Hematopoietic multipotent progenitor cell (in vitro differentiated cells): ENCODE measurements around the gene COL4A1. TPM values are rescaled to one million over a fixed set of nuclear protein-coding genes. Genes with fewer than 3 reads are reported as not detected.

ENCODE experiments used
- DNase-seq, 3 donors: peaks; one replicate each; pipeline ENCODE4 v3.0.0-alpha.2; 2011 to 2015; ENCODE audit warnings: low read depth in 2 of 3, low spot score in 2 of 3
- total RNA-seq: library from RNA; depleted of rRNA; stranded (reverse); fragments of >200 nt; gene quantifications from one replicate; pipeline ENCODE4 v1.2.3, GENCODE V29; 2012

COL4A1 gene
- total RNA-seq, 1 donor: under 0.01 TPM

- no peak for DNase-seq
Measured at GRCh38 chr13:110263404-110263803, 43.6 kb downstream of the COL4A1 start.

GRCh38 chr13:110262508-110263291 lies 44.3 kb downstream of the COL4A1 start:
- DNase-seq: no peak

- DNase-seq: no peak
Measured at GRCh38 chr13:110262082-110262436, 44.9 kb downstream of the COL4A1 start.

GRCh38 chr13:110261166-110262081 lies 45.5 kb downstream of the COL4A1 start:
- no peak for DNase-seq

GRCh38 chr13:110259651-110260050 lies 47.3 kb downstream of the COL4A1 start:
- DNase-seq: no peak

- DNase-seq: no peak
Measured at GRCh38 chr13:110258876-110259631, 47.9 kb downstream of the COL4A1 start.

- DNase-seq: no peak
Measured at GRCh38 chr13:110257408-110257807, 49.5 kb downstream of the COL4A1 start.

GRCh38 chr13:110256126-110256905 lies 50.6 kb downstream of the COL4A1 start:
- DNase-seq: no peak

GRCh38 chr13:110254751-110255553 lies 52.0 kb downstream of the COL4A1 start:
- DNase-seq: no peak

- DNase-seq: no peak
Measured at GRCh38 chr13:110254151-110254679, 52.7 kb downstream of the COL4A1 start.

- no peak for DNase-seq
Measured at GRCh38 chr13:110251193-110251819, 55.7 kb downstream of the COL4A1 start.

- DNase-seq: no peak
Measured at GRCh38 chr13:110250258-110250891, 56.6 kb downstream of the COL4A1 start.

GRCh38 chr13:110249326-110249725 lies 57.6 kb downstream of the COL4A1 start:
- DNase-seq: no peak

GRCh38 chr13:110248449-110249143 lies 58.4 kb downstream of the COL4A1 start:
- no peak for DNase-seq

GRCh38 chr13:110246530-110246929 lies 60.4 kb downstream of the COL4A1 start:
- no peak for DNase-seq

- no peak for DNase-seq
Measured at GRCh38 chr13:110245416-110245899, 61.5 kb downstream of the COL4A1 start.

GRCh38 chr13:110244976-110245375 lies 62.0 kb downstream of the COL4A1 start:
- DNase-seq: no peak
